HG03175 (cell line): Measurements from ENCODE around the gene RDM1.
"Not testable (repeated sequence)": the region's sequence is repeated elsewhere in the genome, so short reads cannot be mapped to it uniquely, and the experiment has no call there.

Experiments used
- ATAC-seq: cut with Tn5 transposase; IDR thresholded peaks from one replicate; pipeline ENCODE4 v1.9.1; 2021; ENCODE audit warnings: mild to moderate bottlenecking, moderate library complexity; ENCODE audit not compliant: unreplicated experiment

Gene RDM1, protein sequence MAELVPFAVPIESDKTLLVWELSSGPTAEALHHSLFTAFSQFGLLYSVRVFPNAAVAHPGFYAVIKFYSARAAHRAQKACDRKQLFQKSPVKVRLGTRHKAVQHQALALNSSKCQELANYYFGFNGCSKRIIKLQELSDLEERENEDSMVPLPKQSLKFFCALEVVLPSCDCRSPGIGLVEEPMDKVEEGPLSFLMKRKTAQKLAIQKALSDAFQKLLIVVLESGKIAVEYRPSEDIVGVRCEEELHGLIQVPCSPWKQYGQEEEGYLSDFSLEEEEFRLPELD

DNA sequence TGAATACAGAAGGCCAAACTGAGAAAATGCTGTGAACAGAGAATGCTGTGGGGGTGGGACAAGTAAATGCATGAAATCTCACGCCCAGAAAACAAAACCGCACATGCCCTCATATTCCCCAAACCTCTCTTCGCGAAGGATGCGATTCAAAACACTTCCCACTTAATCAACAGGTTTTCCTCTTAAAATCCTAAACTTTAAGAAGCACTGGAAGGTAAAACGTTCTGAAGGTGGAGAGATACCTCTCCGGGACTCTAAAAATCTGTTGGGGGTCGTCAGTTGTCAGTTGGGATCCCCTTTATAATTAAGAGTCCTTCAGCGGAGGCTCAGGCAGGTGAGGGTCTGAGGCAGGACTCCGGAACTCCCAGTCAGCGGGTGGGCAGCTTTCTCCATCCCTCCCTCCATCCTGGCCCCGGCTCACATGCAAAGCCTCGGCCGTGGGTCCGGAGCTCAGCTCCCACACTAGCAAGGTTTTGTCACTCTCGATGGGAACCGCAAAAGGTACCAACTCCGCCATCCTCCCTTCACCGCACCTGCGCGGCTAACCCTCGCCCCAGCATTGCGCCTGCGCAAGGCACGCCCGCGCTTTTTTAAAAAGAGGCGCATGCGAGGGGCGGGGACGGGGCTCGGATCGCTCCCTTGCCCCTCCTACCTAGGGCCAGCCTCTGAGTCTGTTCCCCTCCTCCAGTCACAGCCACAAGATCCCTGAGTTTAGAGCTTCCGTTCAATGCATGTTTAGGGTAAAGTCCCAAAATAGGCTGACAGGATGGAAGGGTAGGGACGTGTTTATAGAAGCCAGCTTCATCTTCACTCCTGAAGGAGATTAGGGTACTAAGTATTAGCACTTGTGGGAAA lies at the start of gene RDM1:
Gene RDM1, minus strand, starts transcription at position 563 of the 855 bp plus-strand sequence. Its CDS starts 46 bp downstream, at position 517.
- ATAC-seq = peak; percentile 70

DNA sequence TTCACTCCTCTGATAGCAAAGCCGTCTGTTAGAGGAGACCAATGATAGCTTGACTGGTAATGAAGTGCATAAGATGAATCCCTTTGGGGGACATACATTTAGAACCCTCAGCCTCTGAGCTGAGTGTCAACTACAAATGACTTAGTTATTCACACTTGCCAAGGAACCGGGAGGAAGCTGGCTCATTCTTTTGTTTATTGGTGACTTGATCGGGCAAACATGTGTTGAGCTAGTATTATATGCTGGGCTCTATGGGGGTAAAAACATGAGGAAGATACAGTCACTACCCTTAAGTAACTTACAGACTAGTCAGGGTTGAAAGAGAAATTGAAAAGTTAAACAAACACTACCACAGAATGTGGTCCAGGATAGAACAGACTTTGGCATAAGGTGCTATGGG lies 47.8 kb upstream of the RDM1 start:
- no peak for ATAC-seq

DNA sequence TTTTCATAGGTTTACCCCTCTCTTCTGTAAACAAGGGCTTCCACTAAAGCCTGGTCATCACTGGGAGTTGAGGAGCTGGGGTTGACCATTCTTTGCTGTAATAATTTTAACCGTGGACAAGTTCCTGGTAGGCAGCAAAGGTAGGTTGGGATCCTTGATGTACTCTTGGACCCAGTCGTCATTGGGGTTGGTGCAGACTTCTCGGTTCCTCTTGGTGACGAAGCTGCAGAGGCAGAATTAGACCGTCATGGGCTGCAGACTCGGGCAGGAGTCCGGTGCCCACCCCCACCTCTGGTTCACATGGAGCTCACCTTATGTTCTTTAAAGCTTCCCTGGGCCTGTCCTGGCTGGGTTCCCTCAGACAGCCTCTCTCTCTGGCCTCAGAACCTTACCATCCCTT lies 46.9 kb upstream of the RDM1 start:
- no peak for ATAC-seq

DNA sequence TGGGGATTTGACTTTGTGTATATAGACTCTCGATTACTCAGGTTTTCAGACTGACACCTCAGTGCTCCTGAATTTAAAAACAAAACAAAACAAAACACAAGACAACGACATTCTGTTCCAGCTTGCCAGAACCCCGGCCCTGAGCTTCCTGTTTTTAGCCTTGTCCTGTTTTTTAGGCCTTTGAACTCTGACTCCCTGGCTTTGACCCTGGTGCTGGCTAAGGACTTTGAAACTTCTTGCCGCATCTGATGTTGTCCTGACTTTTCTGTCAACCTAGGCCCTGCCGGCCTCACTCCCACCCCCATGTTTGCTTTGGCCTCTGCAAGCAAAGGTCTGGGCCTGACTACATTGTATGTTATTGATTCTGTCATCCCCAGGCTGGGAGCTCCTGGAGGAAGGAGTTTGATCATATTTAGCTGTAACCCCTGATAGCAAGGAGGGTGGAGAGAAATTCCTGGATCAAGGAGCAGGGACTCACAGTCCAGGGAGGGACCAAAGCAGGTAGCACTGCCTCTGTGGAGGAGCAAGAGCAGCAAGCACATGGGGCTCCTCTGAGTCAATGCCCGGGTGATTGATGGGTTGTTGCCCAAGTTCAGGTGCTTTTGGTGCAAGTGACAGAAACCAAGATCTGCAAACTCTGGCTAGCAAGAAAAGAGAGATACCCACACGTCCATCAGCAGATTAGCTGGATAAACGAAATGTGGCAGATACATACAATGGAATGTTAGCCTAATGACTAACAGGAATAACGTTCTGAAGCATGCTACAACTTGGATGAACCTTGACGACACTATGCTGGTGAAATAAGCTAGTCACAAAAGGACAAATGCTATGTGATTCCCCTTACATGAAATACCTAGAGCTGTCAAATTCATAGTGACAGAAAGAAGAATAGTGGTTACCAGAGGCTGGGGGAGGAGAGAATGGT lies 43.0 kb upstream of the RDM1 start:
- no peak for ATAC-seq

DNA sequence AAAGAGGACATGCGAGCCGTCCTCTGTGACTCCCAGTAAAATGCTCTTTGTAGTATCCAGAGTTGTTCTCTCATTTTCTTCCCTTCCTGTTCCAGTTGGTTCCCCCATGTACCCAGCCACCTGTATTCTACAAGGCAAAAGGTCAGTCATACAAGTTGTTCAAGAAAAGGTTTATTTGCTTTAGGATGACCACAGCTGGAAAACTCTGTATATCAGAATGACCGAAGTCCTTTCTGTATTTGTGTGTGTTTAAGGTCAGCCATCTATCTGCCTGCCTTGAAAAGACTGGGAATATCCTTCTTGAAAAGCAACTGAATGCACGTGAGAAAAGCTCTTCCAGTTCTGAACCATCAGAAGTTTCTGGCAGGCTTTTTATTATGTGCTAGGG lies 42.4 kb upstream of the RDM1 start:
- ATAC-seq = no peak

DNA sequence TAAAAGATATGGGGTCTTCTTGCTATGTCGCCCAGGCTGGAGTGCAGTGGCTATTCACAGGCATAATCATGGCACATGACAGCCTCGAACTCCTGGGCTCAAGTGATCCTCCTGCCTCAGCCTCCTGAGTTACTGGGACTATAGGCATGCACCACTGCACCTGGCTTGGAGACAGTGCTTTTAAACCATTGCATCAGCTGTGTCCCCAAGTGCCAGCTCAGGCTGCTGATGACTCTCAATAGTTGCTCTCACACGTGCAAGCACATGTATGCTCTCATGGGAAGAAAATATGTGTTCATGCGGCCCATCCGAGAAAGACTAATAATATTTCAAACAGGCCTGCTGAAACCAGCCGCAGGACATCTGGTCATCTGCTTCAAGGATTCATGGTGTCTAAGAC lies 42.0 kb upstream of the RDM1 start:
- ATAC-seq = no peak

DNA sequence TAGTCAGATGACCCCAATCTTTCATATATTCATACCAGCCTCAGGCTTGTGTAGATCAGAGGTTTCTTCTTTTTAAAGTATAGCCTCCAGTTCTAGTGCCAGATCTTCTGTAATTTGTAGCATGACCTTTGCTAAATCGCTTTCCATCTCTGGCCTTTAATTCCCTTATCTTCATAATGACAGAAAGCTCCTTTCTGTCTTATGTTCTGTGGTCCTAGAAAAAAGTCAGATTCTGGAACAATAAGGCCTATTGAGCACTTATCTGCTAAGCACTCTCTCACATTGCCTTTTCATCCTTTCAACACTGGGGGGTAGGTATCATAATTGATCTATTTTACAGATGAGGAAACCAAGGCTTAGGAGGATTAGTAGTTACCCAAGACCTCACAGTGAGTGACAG lies 41.5 kb upstream of the RDM1 start:
- no peak for ATAC-seq

DNA sequence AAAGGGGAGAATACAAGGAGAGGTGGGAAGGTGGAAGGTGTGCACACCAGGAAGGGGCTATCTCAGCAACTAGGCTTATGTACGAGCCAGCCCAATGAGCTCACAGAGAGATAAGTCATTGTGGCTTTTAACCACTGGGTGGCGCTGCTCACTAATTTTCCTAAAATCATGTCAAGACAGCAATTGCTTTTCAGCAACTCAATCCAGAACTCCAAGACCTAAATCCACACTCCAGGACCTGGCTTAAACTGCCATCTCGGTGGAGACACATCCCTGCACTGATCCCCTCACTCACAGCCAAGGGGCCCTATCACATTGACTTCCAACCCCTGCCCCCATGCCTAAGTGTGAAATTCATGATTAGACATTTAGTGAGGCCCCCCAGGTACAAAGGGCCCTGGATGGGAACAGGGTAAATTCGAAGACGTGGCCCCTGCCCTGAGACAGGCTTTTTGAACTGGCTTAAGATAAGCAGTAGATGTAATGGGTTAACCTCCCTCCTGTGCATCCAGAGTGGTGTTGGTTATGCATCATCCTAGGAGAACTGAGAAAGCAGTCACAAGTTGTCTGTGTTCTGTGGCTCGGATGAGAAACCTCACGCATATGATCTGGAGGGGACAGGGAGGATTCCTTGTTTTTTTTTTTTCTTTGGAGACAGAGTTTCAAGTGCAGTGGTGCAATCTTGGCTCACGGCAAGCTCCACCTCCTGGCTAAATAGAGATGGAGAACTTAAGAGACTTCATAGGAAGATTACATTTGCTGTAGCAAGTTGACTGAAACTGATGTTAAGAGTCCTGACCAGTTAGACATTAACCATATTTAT lies 39.2 kb upstream of the RDM1 start:
- no peak for ATAC-seq

DNA sequence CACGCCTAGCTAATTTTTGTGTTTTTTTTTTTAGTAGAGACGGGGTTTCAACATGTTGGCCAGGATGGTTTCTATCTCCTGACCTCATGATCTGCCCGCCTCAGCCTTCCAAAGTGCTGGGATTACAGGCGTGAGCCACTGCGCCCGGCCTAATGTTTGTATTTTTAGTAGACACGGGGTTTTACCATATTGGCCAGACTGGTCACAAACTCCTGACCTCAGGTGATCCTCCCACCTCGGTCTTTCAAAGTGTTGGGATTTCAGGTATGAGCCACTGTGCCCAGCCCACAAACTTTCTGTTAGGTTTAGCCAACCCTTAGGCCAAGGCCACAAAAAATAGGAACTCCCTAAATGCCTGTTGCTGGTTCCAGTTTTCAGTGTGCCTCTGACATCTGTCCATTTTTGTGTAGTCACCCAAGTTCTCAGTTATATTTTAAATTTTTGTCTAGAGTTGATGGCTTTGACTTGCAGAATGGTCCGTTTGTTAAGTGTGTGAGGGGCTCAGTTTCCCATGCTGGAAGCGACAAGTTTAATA lies 38.0 kb upstream of the RDM1 start:
- no peak for ATAC-seq

DNA sequence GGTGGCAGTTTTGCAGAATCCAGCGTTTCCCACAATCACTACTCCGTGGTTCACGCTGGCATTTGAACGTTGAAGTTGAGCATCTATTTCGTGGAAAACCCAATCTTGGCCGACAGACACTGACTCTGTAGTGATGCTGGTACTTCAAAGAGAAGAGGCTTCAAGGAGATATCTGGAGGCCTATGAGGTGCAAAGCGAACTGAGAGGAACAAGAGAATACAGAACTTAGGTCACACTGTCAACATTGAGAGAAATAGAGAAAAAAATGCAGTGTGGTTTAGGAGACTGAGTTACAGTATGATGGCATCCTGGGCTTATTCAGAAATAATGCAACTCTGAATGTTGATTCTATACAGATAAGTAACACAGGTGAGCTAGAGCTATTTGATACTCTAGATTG lies 34.7 kb upstream of the RDM1 start:
- no peak for ATAC-seq

DNA sequence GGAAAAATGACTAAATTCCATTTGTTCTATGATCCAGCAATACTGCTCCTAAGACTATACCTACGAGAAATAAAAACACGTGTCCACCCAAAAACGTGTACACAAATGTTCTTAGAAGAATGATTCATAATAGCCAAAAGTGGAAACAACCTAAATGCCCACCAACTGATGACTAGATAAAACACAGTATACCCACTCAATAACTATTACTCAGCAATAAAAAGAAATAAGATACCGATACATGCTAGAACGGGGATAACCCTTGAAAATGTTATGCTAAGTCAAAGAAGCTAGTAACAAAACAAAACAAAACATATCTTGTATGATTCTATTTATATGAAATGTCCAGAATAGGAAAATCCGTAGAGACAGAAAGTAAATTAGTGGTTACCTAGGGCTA lies 33.1 kb upstream of the RDM1 start:
- ATAC-seq = no peak

DNA sequence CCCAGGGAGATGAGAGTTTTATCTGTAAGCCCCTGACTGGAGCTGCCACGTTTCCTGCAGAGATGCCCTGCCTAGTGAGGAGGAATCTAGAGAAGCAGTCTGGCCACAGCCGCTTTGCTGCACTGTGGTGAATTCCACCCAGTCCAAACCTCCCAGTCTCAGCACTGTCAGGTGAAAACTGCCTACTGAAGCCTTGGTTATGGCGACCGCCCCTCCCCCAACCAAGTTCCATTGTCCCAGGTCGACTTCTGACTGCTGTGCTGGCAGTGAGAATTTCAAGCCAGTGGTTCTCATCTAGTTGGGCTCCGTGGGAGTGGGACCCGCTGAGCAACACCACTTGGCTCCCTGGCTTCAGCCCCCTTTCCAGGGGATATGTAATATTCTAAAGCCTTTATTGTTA lies 23.1 kb upstream of the RDM1 start:
- ATAC-seq = no peak

DNA sequence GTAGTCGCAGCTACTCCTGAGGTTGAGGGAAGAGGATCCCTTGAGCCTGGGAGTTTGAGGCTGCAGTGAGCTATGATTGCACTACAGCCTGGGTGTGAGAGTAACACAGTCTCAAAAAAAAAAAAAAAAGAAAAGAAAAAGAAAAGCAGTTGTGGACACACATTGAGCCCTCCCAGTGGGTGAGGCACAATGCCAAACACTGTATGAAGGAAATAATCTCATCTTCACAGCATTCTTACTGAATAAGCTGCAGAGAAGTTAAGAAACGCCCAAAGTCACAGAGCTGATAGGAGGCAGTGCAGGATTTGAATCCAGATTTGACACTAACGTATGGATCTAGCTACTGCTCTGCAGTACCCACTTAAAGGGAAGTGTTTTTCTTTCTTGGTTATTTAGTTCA lies 18.8 kb upstream of the RDM1 start:
- ATAC-seq = no peak

DNA sequence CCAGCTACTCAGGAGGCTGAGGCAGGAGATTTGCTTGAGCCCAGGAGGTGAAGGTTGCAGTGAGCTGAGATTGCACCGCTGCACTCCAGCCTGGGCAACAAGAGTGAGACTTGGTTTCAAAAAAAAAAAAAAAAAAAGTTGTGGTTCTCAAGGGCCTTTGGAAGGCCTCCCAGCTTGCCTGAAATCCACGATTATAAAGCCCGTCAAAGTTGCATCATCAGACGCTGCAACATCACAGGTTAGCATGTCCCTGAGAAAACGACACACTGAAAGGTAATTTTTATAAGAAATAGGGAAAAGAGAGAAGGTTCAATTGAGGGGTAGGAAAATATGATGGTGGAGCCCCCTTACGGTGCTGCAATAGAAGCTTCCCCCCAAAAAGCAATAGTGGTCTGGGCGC lies 17.5 kb upstream of the RDM1 start:
- ATAC-seq = no peak

DNA sequence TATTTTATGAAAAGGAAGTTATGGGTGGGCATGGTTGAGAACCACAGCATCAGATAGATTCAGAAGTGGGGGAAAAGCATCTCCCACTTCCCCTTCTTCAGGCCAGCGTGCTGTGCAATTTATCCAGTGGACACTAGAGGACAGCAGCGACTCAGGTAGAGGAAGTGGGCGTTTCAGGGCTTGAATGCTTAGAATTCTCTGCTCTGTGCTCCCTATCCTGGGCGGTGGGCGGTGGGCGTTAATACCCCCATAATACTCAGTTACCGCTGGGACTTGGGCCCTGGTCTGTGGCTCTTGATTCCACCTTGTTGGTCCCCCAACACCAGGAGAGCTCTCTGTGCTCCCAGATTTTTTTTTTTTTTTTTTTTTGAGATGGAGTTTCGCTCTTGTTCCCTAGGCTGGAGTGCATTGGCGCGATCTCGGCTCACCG lies 16.6 kb upstream of the RDM1 start:
- no peak for ATAC-seq

DNA sequence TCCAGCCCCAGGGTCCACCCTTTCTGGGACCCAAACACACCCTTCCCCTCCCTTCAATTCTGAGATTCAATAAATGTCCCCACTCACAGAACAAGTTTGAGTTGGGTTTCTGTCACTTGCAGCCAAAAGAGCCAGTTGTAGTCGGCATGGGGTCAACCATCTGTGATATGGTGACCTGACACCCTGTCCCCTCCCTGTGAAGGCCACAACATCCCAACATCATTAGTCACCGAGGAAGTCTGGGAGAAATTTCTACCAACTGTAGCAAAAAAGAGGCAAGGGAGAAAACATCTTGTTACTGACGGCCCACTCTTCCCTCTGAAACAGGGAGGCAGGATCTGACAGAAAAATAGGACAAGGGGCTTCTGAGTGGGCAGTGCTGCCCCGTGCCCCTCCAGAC lies 13.6 kb upstream of the RDM1 start:
- no peak for ATAC-seq

DNA sequence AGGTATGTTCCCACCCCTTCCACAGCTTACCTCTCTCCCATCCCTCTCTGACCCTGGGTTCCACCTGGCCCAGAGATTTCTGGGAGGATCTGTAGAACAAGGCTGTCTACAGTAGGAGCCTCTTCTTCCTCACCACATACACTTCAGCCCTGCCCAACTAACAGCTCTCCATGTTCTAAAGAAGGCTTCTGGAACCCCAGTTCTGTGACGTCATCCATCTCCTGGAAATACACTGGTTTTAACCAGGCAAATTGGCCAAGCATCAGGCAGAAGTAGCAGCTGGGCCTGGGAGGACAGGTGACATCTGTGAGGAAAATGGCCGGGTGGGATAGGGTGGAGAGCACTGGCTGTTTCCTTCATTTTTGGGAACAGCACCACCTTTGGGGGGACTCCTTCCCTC lies 13.0 kb upstream of the RDM1 start, which contains the start of gene LYZL6:
Gene LYZL6, minus strand, starts transcription at position 177 of the 400 bp plus-strand sequence. CDS start 4,357 bp downstream, outside the sequence.
- ATAC-seq = no peak

DNA sequence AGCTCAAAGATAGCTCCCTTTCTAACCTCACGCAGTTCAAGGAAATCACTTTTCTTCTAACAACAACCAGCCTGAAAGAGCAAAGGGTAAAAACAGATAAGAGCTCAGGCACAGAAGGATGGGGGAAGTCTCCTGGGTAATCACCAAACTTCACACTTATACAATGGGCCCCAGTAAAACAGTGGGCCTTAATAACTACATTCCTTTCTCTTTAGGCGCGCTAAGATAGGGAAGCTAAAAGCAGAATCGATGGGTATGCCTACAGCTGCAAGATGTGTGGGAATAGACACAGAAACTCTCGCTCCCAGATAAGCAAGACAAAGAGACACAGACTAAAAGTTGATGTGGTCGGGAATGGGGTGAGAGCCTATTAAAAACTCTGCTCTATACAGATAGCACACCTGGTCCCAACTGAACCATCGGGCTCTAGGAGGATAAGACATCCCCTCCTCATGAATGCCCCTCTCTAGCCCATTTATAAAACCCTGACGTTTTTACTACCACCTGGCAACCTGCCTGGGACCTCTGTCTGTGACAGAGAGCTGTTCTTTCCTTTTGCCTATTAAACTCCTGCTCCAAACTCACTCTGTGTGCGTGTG lies 12.1 kb upstream of the RDM1 start:
- no peak for ATAC-seq

DNA sequence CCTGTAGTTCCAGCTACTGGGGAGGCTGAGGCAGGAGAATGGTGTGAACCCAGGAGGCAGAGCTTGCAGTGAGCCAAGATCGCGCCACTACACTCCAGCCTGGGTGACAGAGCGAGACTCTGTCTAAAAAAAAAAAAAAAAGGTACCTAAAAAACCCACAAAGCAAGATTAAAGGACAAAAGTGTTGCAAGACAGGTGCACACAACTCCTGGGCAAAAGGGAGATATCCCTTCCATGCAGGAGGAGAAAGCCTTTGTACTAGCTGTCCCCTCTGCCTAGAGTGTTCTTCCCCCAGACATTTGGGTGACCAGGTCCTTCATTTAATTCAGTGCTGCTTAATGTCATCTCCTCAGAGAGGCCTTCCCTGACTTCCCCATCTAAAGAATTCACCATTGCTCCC lies 7.9 kb upstream of the RDM1 start:
- not testable (repeated sequence) for ATAC-seq

DNA sequence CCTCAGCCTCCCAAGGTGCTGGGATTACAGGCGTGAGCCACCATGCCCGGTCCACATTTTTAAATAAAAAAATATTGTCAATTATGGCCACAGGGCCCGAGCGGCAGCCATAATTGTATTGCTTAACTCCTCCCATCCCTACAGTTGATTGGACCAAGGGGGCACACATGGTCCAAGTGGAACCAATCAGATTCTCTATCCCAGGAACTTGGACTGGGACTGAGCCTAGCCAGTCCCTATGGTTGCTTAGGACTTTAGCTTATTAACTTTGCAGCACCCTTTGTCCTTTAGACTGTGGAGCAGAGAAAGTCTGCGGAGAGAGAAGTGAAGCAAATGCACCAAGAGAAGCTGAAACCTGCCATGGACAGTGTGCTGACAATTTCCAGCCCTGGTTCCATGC lies 5.5 kb upstream of the RDM1 start:
- no peak for ATAC-seq
